Stimulated activated CD8-positive, alpha-beta memory T cell treated with anti-CD3 and anti-CD28 coated beads, Interleukin-12 subunit alpha, Interleukin-12 subunit beta, amount 100 ng/mL, for 4 hours (primary cell): Measurements from ENCODE around the gene LVRN.
"Not testable (repeated sequence)": the region's sequence is repeated elsewhere in the genome, so short reads cannot be mapped to it uniquely, and the experiment has no call there.

ENCODE experiments used
- DNase-seq: peaks from one replicate; pipeline ENCODE4 v3.0.0-alpha.2; 2020; ENCODE audit warnings: low read depth

The LVRN gene, protein sequence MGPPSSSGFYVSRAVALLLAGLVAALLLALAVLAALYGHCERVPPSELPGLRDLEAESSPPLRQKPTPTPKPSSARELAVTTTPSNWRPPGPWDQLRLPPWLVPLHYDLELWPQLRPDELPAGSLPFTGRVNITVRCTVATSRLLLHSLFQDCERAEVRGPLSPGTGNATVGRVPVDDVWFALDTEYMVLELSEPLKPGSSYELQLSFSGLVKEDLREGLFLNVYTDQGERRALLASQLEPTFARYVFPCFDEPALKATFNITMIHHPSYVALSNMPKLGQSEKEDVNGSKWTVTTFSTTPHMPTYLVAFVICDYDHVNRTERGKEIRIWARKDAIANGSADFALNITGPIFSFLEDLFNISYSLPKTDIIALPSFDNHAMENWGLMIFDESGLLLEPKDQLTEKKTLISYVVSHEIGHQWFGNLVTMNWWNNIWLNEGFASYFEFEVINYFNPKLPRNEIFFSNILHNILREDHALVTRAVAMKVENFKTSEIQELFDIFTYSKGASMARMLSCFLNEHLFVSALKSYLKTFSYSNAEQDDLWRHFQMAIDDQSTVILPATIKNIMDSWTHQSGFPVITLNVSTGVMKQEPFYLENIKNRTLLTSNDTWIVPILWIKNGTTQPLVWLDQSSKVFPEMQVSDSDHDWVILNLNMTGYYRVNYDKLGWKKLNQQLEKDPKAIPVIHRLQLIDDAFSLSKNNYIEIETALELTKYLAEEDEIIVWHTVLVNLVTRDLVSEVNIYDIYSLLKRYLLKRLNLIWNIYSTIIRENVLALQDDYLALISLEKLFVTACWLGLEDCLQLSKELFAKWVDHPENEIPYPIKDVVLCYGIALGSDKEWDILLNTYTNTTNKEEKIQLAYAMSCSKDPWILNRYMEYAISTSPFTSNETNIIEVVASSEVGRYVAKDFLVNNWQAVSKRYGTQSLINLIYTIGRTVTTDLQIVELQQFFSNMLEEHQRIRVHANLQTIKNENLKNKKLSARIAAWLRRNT

DNA sequence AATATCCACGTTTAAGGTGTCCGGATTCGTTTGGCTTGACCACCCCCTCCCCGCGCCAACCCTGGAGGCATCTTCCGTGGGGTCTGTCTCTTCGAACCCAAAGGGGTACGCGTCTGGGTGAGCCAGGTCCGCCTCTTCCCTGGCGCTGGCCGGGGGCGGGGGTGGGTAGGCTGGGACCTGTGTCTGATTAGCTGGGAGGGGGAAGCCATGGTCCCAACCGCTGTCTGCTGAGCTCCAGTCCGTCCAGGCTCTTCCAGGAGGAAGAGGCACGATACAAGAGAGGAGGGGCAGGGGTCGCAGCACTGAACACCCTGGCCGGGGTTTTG lies at the start of gene LVRN:
Gene LVRN (plus strand): TSS at position 237 of the 326 bp plus-strand sequence. CDS start 143 bp downstream, outside the sequence.
- DNase-seq = no peak

DNA sequence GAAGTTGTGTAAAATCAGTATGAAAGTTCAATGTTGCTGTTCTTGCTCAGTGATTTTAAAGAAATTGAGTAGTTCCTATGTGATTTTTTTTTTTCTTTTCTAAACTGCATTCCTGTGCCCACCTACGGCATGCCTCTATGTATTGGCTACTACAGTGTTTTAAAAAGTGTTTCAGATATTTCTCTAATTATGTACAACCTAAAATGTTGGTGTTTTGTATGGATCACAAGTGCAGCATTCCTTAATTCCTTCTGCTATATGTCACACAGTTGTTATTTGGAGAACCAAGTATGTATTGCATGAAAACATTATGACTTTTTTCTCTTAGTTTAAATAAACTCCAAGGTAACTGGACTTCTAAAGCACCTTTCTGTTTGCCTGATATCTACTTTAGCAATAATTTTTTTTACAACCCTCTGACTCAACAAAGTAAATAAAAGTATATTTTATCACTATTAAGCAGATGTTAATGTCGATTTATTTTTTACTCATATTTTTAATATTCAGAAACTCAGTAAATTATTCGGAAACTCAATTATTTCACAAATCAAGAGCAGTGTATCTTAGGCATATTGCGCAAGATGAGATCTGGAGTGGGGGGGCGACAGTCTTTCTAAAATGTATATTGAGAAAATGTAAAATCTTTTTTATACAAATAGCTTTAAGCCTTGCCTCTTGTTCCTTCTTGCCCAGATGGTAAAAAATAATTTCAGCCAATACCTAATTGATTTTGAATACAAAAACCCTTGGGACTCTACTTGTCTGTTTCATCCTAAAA lies 48.5 kb upstream of the LVRN start:
- DNase-seq = not testable (repeated sequence)

DNA sequence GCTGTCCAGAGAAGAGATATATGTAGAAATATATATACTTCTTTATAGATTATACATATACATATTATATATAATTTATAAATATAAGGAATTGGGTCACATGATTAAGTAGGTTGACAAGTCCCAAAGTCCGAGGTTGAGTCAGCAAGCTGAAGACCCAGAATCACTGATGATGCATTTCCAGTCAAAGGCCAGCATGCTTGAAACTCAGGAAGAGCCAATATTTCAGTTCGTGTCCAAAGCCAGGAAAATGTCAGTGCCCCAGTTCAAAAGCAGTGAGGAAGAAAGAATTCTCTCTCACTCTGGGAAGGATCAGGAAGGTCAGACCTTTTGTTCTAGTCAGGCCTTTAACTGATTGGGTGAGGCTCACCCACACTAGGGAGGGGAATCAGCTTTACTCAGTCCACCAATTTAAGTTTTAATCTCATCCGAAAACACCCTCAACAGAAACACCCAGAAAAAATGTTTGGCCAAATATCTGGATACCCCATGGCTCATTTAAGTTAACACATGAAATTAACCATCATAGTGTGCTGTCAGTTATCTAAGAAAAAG lies 42.0 kb upstream of the LVRN start:
- no peak for DNase-seq

DNA sequence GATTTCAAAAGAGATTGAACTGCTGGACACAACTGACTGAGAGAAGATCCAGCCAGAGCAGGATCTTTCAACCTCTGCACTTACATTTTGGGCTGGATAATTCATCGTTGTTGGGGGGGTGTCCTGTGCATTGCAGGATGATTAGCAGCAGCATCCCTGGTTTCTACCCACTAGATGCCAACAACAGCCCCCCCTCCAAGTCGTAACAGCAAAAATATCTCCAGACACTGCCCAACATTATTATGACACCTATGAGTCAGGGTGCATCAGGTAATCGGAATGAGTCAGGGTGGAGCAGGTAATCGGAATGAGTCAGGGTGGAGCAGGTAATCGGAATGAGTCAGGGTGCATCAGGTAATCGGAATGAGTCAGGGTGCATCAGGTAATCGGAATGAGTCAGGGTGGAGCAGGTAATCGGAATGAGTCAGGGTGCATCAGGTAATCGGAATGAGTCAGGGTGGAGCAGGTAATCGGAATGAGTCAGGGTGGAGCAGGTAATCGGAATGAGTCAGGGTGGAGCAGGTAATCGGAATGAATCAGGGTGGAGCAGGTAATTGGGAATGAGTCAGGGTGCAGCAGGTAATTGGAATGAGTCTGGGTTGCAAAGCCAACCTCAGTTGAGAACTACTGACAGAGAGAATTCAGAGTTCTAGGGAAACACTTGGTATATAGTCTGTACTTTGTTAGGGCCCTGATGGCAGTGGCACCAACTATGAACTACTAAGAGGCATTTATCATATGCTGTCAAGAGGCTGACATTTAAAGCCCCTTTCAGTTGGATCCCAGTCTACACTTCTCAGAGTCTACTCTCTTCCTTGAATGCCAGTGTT lies 33.5 kb upstream of the LVRN start:
- not testable (repeated sequence) for DNase-seq

DNA sequence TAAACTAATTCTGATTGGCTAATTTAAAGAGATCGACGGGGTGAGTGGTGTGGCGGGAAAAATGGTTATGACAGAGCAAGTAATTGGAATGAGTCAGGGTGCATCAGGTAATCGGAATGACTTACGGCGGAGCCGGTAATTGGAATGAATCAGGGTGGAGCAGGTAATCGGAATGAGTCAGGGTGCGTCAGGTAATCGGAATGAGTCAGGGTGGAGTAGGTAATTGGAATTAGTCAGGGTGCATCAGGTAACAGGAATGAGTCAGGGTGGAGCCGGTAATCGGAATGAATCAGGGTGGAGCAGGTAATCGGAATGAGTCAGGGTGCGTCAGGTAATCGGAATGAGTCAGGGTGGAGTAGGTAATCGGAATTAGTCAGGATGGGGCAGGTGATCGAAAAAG lies 32.1 kb upstream of the LVRN start:
- DNase-seq = not testable (repeated sequence)

DNA sequence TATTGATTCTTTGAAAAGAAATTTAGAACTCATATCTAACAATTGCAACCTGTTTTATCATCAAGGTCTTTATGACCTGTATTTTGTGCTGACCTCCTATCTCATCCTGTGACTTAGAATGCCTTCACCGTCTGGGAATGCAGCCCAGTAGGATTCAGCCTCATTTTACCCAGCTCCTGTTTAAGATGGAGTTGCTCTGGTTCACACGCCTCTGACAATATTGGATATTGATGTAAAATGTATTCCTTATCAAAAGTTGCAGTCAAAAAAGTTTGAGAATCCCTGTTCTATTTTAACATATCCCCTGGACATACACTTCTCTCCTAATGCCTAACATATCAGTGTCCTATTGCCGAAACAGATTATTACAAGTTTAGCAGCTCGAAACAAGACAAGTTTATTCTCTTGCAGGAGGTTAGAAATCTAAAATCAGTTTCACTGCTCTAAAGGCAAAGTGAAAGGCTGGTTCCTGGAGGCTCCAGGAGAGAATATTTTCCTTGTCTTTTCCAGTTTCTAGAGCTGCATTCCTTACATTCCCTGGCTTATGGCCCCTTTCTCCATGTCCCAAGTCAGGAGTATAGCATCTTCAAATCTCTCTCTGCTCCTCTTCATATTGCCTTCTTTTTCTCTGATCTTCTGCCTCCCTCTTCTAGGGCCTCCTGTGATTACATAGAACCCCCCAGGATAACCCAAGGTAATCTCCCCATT lies 31.5 kb upstream of the LVRN start:
- no peak for DNase-seq

DNA sequence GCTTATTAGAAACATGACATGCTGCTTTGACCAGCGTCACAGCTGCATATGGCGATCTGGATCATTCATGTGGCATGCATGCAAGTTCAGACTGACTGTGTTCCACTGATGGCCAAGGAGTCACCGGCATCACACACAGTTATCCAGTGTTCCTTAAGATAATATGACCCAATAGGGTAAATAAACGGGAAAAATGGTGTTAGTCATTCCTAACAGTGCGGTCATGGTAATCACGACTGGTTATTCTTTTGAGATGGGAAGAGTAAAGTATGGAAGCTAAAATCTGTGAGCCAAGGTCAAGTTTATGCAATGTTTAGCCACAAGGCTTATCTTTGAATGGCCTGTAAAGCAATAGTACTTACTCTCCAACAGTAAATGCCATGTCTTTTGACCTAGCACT lies 29.3 kb upstream of the LVRN start:
- DNase-seq = no peak

DNA sequence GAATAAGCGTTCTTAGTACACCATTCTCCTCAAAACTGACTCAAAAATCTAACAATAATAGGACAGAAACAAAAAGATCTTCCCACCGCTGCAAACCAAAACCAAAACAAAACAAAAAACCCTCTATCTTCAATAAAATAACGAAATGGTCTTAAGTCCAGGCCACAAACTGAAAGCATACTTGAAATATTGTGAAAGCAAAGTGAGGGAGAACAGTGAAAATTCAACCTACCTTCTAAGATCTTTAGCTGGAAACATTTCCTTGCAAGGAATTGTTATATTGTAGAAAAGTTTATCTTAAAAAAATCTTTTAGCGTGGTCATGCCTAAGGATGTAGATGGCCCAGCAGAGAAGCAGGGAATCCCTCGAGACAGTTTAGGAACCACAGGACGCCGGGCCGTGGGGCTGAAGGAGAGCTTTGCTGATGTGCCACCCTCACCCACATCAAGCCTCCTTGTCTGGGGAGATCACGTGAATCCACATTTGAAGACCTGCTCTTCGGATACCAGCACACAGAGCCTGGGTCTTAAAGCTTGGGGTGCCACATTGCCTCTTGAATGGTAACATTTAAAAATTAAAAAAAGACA lies 27.8 kb upstream of the LVRN start:
- no peak for DNase-seq

DNA sequence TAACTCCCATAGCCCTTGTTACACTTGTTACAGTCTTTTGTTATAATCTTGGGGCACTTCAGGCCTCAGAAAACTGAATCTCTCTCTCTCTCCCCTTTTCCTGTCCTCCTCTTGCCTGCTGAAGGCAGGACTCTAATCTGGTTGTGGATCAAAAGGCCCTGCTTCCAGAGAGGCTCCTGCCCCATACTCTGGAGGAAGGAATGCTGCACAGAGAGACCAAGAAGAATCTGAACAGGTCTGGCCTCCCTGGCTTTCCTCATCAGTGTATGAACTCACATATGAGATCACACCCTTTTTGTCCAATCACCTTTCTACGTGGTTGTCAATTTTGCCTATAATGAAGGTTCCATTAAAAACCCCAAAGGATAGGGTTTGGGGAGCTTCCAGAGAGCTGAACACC lies 26.2 kb upstream of the LVRN start:
- DNase-seq = no peak

DNA sequence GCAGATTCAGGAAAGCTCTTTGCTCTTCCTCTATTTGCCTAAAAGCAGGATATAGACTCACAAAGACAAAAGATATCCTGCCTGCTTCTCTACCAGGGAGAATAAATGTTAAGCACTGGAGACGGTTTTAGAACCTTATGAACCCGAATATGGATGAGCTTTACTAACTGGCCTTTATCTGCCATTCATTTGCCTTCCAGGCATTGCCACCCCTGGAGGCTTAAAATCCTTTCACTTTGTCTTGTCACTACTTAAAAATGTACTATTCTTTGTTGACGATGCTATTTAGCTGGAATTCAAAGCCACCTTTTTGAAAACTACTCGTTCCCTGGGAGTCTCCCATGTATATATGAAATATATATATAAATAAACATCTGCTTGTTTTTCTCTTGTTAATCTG lies 23.2 kb upstream of the LVRN start:
- DNase-seq = no peak

DNA sequence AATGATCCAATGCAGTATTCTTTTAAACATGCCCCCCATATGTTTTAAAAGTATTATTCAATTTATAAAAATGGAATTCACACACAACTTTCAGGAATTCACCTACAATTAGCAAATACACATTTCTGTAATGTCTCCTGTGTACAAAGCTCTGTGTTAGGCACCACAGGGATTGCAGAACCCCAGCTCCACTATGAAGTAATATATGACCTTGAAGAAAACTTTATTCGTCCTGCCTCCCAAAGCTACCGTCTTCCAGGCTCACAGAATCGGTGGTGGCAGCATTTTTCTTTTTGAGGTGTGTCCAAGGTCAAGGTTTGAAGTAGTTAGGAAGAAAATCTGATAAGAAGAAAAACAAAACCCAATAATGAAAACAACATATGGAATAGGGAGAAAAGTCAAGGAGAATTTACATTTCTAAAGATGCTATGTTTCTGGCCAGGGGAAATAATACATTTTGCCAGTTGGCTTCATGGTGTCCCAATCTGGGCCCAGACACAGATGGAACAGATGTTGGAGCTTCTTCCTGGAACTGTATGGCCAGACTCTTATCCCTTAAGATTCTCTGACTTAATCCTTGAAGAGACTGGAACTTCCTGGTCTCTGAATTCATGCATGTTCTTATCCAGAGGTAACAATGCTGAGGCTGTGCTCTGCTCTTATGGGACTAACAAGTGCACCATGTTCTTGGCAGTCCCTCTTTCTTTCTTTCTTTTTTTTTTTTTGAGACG lies 22.0 kb upstream of the LVRN start:
- no peak for DNase-seq

DNA sequence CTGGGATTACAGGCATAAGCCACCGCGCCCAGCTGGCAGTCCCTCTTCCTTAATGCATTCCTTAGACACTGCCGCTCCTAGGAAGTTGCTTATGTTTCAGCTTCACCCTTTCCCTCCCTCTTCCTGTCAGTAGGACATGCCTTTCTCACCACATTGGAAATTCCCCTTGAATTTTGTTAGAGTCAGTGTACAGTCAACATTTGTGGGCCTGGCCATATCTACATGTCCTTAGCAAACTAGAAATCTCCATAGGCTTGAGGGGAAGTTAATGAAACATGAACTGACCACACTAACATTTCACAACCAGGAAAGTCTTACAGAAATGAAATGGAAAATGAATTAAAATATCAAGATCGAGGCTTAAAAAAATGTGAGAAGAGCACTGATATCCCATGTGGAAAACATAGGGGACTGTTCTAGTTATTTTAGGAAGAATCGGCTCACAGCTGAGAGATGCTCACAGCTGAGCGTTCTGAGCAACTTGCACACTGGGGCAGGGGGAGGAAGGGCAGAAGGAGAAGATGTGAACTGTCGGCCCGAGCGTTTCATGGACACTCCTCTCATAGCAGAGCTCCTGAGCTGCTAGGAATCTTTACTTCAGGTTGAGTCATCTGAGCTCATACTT lies 21.1 kb upstream of the LVRN start:
- DNase-seq = no peak

DNA sequence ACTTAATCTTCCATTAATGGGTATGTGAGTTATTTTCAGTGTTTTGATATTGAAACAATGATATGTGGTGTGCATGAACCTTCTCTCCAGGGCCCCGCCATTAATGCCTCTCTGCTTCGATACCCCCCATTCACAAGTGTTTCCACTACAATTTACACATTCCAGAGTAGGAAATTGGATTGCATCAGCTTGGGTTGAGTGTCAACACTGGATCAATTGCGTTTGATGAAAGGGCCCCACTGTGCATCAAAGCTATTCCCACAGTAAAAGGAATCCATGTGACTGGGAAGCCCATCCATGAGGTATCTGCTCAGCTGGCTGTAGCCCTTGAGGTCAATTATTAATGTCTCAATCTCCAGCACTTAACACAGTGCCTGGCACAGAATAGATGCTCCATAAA lies 17.8 kb upstream of the LVRN start:
- DNase-seq = no peak

DNA sequence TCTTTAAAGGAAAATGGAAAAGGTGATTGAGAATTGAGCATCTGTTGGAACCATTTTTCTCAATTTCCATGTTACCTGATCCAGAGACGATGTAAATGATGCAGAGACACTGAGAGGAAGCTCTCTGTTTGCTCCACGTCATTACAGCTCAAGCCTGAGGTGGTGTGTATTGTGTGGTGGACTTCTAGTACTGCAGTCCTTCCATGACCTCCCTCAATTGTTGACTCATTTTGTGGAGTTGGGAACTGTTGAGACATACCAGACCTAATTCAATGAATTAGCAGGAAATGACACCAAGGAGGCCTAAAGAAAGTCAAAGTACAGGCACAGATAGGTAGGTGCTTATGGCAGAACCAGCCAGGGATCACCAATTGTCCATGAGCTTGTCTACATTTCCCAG lies 15.6 kb upstream of the LVRN start:
- no peak for DNase-seq

DNA sequence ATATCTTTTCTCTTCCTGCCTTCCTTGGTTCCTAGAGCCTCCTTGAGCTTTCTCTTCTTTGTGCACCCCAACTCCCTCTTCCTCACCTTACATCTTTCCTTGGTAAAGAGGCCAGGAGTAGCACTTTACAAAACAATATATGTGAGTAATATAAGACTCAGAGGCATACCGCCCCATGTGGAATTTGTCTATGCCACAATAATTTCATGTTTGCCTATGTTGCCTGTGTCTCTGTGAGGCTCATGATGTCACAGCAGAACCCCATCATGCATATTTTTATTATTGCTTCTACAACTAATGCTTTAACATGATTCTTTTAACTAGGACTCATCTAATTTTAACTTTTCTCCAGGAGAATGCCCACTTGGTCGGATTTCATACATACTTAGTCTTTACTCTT lies 15.0 kb upstream of the LVRN start:
- DNase-seq = no peak

DNA sequence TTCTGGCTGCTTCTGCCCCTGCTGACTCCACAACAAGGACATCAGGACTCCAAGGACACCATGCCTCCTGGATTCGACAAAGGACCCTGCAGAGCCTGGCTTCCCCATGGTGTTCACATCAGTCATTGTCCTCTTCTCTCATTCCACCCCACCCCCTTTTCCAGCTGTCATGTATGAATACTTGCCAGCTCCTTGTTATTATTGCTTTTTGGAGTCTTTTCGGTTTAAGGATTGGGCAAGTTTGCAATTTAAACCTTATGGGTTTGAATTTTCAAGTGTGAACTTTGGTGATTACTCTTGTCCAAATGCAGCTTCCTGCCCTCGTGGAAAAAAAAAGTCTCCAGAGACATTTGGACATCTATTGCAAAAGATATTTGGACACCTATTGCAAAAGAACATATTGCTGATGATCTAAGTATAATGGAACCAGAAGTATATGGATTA lies 14.2 kb upstream of the LVRN start:
- no peak for DNase-seq

DNA sequence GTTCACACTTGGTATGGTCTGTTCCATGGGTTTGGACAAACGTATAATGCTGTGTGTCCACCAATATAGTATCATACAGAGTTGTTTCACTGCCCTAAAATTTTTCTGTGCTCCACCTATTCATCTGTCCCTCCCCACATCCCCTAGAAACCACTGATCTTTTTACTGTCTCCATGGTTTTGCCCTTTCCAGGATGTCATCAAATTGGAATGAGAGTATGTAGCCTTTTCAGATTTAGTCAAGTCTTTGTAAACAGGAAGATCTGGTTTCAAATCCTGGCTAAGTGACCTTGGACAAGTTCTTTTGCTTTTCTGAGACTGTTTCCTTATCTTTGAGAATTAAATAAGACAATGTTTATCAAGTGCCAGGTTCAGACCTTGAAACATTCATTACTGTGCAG lies 13.2 kb upstream of the LVRN start:
- DNase-seq = no peak

DNA sequence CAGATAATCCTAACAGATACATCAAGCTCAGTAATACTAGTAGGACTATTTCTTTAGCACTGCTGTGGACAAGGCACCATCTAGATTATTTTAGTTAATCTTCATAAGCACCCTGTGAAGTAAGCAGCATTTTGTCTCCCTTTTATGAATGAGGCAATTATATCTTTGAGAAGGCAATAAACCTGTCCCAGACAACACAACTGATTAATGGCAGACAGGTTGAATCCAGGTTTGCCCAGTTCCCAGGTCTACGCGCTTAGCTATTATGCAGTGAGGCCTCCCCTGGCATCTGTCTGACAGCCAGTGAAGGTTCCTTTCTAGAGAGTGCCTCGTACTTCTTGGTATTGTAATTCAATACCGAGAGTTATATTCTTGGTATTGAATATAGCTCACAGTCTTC lies 9.7 kb upstream of the LVRN start:
- DNase-seq = no peak

DNA sequence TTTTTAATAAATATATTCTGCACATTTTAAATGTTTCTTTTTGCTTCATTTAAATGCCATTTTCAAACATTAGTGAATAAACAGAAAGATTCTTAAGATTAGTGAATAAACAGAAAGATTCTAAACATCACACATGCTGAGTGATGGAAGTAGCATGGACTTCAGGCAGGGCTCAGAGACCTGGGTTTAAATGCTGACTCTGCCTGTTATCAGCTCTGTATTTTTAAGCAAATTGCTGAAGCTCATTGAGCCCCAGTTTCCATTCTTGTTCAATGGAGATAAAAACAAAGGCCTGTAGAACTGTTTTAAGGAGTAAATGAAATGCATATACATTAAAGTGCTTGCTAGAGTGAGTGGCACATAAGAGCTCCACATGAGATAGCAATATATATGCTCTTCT lies 8.1 kb upstream of the LVRN start:
- DNase-seq = no peak
